Measurements from ENCODE around the gene ZNF664. TPM values are rescaled to one million over a fixed set of nuclear protein-coding genes. Genes with fewer than 3 reads are reported as not detected.

ZNF664 gene
- total and polyA plus RNA-seq, 10 of the 15 experiments (the other 5 are each of a cell fraction or from before 2014, with no cell fraction given): 1.8 to 65.6 (median 30.8) TPM

GRCh38 chr12:124041907-124042306 is 68.9 kb downstream of the ZNF664 start:
- CTCF ChIA-PET: interaction anchor here (7.7 kb wide), 1 partner anchor 725 kb away, joined by 116 read pairs; no protein-coding TSS in a partner anchor
- in situ Hi-C loops (cut with MboI): loop anchor here (5.0 kb wide), 2 partner anchors 275 to 725 kb away; no protein-coding TSS in a partner anchor
- SMC1A ChIA-PET (ENCODE audit: uncharacterized antibody, unreplicated experiment): no interaction called here

GRCh38 chr12:124044021-124044420 is 71.0 kb downstream of the ZNF664 start:
- ChIA-PET RAD21 (ENCODE audit: unreplicated experiment) (no interaction called here), POLR2A (no interaction called here), SMC1A (ENCODE audit: uncharacterized antibody, unreplicated experiment) (interaction anchor here (1.5 kb wide), 1 partner anchor 9 kb away, joined by 4 read pairs; no protein-coding TSS in a partner anchor), CTCF (interaction anchor here (1.4 kb wide), 1 partner anchor 11 kb away, joined by 8 read pairs; no protein-coding TSS in a partner anchor)
- H3K4me2 ChIP-seq (ENCODE audit: control insufficient read depth, insufficient read depth): no peak overlapping the region
- H3K4me3 ChIP-seq: no peak overlapping the region
- no peaks in the 10 kb centered on the region for H3K4me1 ChIP-seq (ENCODE audit: control insufficient read depth, insufficient read depth, low read length)
- DNase-seq (ENCODE audit: low read depth, low spot score) (no peak), ATAC-seq (no peak), FAIRE-seq (no peak)
- H3K79me2 ChIP-seq (ENCODE audit: control insufficient read depth, insufficient read depth, low read length): no peaks in the 10 kb centered on the region
- H3K27me3 ChIP-seq (replicated peaks in 1 of 2; ENCODE audit: control insufficient read depth in 2 of 2, insufficient read depth in 2 of 2, low read length in 1 of 2): no peaks in the 10 kb centered on the region
- in situ Hi-C loops (cut with MboI): loop anchor here (5.0 kb wide), 2 partner anchors 273 to 723 kb away; no protein-coding TSS in a partner anchor
- TF ChIP-seq IRF4 (IDR thresholded peaks at IDR 0.05; ENCODE audit: low read depth, low read length): no peak
- TF ChIP-seq RCOR1 (conservative IDR thresholded peaks at IDR 0.05; ENCODE audit: low read depth, low read length): no peak
- H3K27ac ChIP-seq (ENCODE audit: control insufficient read depth, insufficient read depth): no peak overlapping the region
- no peaks in the 10 kb centered on the region; the same call in 1 of the 2 replicates for H4K20me1 ChIP-seq (ENCODE audit: control insufficient read depth, insufficient read depth)
- no peaks in the 10 kb centered on the region for H3K36me3 ChIP-seq (ENCODE audit: control insufficient read depth in 2 of 2, insufficient read depth in 2 of 2, low read length in 1 of 2)
- H2AFZ ChIP-seq (ENCODE audit: control insufficient read depth, low read depth, low read length): no peak overlapping the region
- WGBS (ENCODE audit: insufficient coverage, insufficient replicate concordance, low lambda C conversion rate, missing lambda C conversion rate): 59% methylated on average over 8 of the region's 8 CpGs
- intact Hi-C loops (cut with micrococcal nuclease; ENCODE audit: unreplicated experiment): no loop called here
- H3K9ac ChIP-seq (ENCODE audit: control insufficient read depth, insufficient read depth, low read length): no peak overlapping the region
- no TSS peak for BruUV-seq (replicated peaks)
- H3K9me3 ChIP-seq (replicated peaks; ENCODE audit: control insufficient read depth, insufficient read depth, low read length): peaks cover 10% of the 10 kb centered on the region

More at GRCh38 chr12:124041907-124042306, 68.9 kb downstream of the ZNF664 start:
- Histone ChIP-seq H2AFZ (ENCODE audit: control insufficient read depth, low read depth, low read length) (no peak overlapping the region), H4K20me1 (ENCODE audit: control insufficient read depth, insufficient read depth) (no peaks in the 10 kb centered on the region; the same call in 1 of the 2 replicates), H3K79me2 (ENCODE audit: control insufficient read depth, insufficient read depth, low read length) (no peaks in the 10 kb centered on the region), H3K9me3 (replicated peaks; ENCODE audit: control insufficient read depth, insufficient read depth, low read length) (peaks cover 6% of the 10 kb centered on the region; the same call in 2 of the 3 replicates), H3K9ac (ENCODE audit: control insufficient read depth, insufficient read depth, low read length) (no peak overlapping the region), H3K27me3 (replicated peaks in 1 of 2; ENCODE audit: control insufficient read depth in 2 of 2, insufficient read depth in 2 of 2, low read length in 1 of 2) (no peaks in the 10 kb centered on the region), H3K4me2 (ENCODE audit: control insufficient read depth, insufficient read depth) (no peak overlapping the region), H3K4me1 (ENCODE audit: control insufficient read depth, insufficient read depth, low read length) (no peaks in the 10 kb centered on the region), H3K27ac (ENCODE audit: control insufficient read depth, insufficient read depth) (no peak overlapping the region), H3K4me3 (no peak overlapping the region), H3K36me3 (ENCODE audit: control insufficient read depth in 2 of 2, insufficient read depth in 2 of 2, low read length in 1 of 2) (no peaks in the 10 kb centered on the region)
- ChIA-PET RAD21 (ENCODE audit: unreplicated experiment) (no interaction called here), POLR2A (no interaction called here)
- DNase-seq (ENCODE audit: low read depth, low spot score) (no peak), FAIRE-seq (no peak), ATAC-seq (no peak)
- intact Hi-C loops (cut with micrococcal nuclease; ENCODE audit: unreplicated experiment): no loop called here
- BruUV-seq (replicated peaks): no TSS peak
- TF ChIP-seq RB1 (IDR thresholded peaks at IDR 0.05; ENCODE audit: borderline replicate concordance) (no peak), TCF3 (IDR thresholded peaks at IDR 0.05; ENCODE audit: borderline replicate concordance, insufficient read depth, low read depth, low read length) (no peak), YY1 (IDR thresholded peaks at IDR 0.05; ENCODE audit: low read depth, low read length) (no peak), STAT3 (IDR thresholded peaks at IDR 0.05; ENCODE audit: low read depth, low read length) (no peak), SUZ12 (IDR thresholded peaks at IDR 0.05; ENCODE audit: unreplicated experiment) (no peak), SRF (IDR thresholded peaks at IDR 0.05; ENCODE audit: low read depth in 2 of 2, low read length in 2 of 2) (no peak)
- WGBS (ENCODE audit: insufficient coverage, insufficient replicate concordance, low lambda C conversion rate, missing lambda C conversion rate): 72% methylated on average over 10 of the region's 10 CpGs

Measured in GM12878 (cell line).